CD14-positive monocyte (primary cell): ENCODE results near the gene CARD9. TPM values are rescaled to one million over a fixed set of nuclear protein-coding genes. Genes with fewer than 3 reads are reported as not detected.

ENCODE experiments used
- DNase-seq, 3 donors: peaks; one replicate each; pipeline ENCODE4 v3.0.0-alpha.2; 2011 to 2022
- H2AFZ ChIP-seq: 2 replicates; pipeline ENCODE4 v1.6.0; 2012; ENCODE audit warnings: mild to moderate bottlenecking, low read depth, low read length, inconsistent platforms; ENCODE audit not compliant: insufficient read depth, poor library complexity, severe bottlenecking
- H3K27ac ChIP-seq, 2 donors: 1 replicate in 1 of 2; 2 replicates in 1 of 2; pipeline ENCODE4 v1.5.1; 2012 to 2013; ENCODE audit warnings: low read length in 2 of 2, control low read depth in 1 of 2, inconsistent platforms in 1 of 2, low read depth in 1 of 2, mild to moderate bottlenecking in 1 of 2
- H3K27me3 ChIP-seq, 2 donors: one replicate each; pipeline versions ENCODE4 v1.6.0 to v1.6.1; 2011 to 2013; ENCODE audit warnings: low read length in 2 of 2; ENCODE audit not compliant: control insufficient read depth in 2 of 2, insufficient read depth in 2 of 2
- H3K36me3 ChIP-seq, 2 donors: replicated peaks in 1 of 2; 1 replicate in 1 of 2; 2 replicates in 1 of 2; pipeline versions ENCODE4 v1.5.1 to v1.6.1; 2012 to 2013; ENCODE audit warnings: low read length in 2 of 2, control low read depth in 1 of 2, inconsistent platforms in 1 of 2, mild to moderate bottlenecking in 1 of 2; ENCODE audit not compliant: insufficient read depth in 2 of 2, control insufficient read depth in 1 of 2
- H3K4me1 ChIP-seq, 2 donors: 1 replicate in 1 of 2; 2 replicates in 1 of 2; pipeline versions ENCODE4 v1.5.1 to v1.6.1; 2012 to 2013; ENCODE audit warnings: low read length in 2 of 2, control low read depth in 1 of 2, inconsistent platforms in 1 of 2, mild to moderate bottlenecking in 1 of 2, moderate library complexity in 1 of 2; ENCODE audit not compliant: insufficient read depth in 2 of 2, control insufficient read depth in 1 of 2
- H3K4me2 ChIP-seq: replicated peaks from 2 replicates; pipeline ENCODE3; 2012; ENCODE audit warnings: low read length, moderate library complexity, mild to moderate bottlenecking; ENCODE audit not compliant: poor library complexity, severe bottlenecking; ENCODE audit errors: extremely low read depth
- H3K4me3 ChIP-seq, 3 experiments: fragments of 200-600 bp in 1 of 3; sonication (generic) in 1 of 3; replicated peaks in 1 of 3; 1 replicate in 2 of 3; 2 replicates in 1 of 3; pipeline ENCODE4 v1.5.1; 2011 to 2013; ENCODE audit warnings: low read length in 3 of 3, mild to moderate bottlenecking in 3 of 3, control low read depth in 2 of 3, low read depth in 2 of 3, inconsistent platforms in 1 of 3, moderate library complexity in 1 of 3
- H3K79me2 ChIP-seq: 2 replicates; pipeline ENCODE4 v1.6.0; 2012; ENCODE audit warnings: mild to moderate bottlenecking, control low read depth, inconsistent platforms, low read length, moderate library complexity; ENCODE audit not compliant: insufficient read depth
- H3K9ac ChIP-seq: 2 replicates; pipeline ENCODE4 v1.6.0; 2017; ENCODE audit warnings: low read length, mild to moderate bottlenecking; ENCODE audit not compliant: insufficient read depth, poor library complexity, severe bottlenecking
- H3K9me3 ChIP-seq, 2 donors: replicated peaks in 1 of 2; 1 replicate in 1 of 2; 2 replicates in 1 of 2; pipeline versions ENCODE4 v1.5.1 to v1.6.1; 2012 to 2013; ENCODE audit warnings: low read length in 2 of 2, control low read depth in 1 of 2; ENCODE audit not compliant: control insufficient read depth in 1 of 2, insufficient read depth in 1 of 2
- H4K20me1 ChIP-seq: 2 replicates; pipeline ENCODE4 v1.6.0; 2012; ENCODE audit warnings: mild to moderate bottlenecking, low read length, control low read depth, moderate library complexity; ENCODE audit not compliant: insufficient read depth
- H3K27ac Mint-ChIP-seq, 7 donors: one replicate each; pipeline ENCODE4 v1.8.0; 2020; ENCODE audit warnings: mild to moderate bottlenecking in 7 of 7, mixed read lengths in 7 of 7, moderate library complexity in 6 of 7, inconsistent platforms in 2 of 7
- H3K27me3 Mint-ChIP-seq, 3 donors: one replicate each; pipeline ENCODE4 v1.8.0; 2021 to 2022; ENCODE audit warnings: low read depth in 3 of 3, mild to moderate bottlenecking in 3 of 3, mixed read lengths in 3 of 3, moderate library complexity in 3 of 3, inconsistent platforms in 1 of 3
- H3K36me3 Mint-ChIP-seq, 2 donors: one replicate each; pipeline ENCODE4 v1.8.0; 2020; ENCODE audit warnings: mixed read lengths in 2 of 2, inconsistent platforms in 1 of 2, mild to moderate bottlenecking in 1 of 2
- H3K4me1 Mint-ChIP-seq: one replicate; pipeline ENCODE4 v1.8.0; 2020; ENCODE audit warnings: mild to moderate bottlenecking, mixed read lengths
- H3K4me3 Mint-ChIP-seq, 2 donors: one replicate each; pipeline ENCODE4 v1.8.0; 2020; ENCODE audit warnings: mild to moderate bottlenecking in 2 of 2, mixed read lengths in 2 of 2, moderate library complexity in 1 of 2
- H3K9me3 Mint-ChIP-seq, 7 donors: one replicate each; pipeline ENCODE4 v1.8.0; 2020 to 2022; ENCODE audit warnings: mixed read lengths in 7 of 7, mild to moderate bottlenecking in 6 of 7, moderate library complexity in 6 of 7, inconsistent platforms in 2 of 7
- WGBS: methylation state at CpG from one replicate; pipeline ENCODE4 v1.1.5; 2013; ENCODE audit warnings: missing lambda C conversion rate; ENCODE audit not compliant: insufficient coverage; 5-methylcytosine and 5-hydroxymethylcytosine counted together
- intact Hi-C, 2 donors: fragments of 100-400 bp; cut with micrococcal nuclease; formaldehyde crosslinking; loops; one replicate each; pipeline versions ENCODE4 v1.15.0 to v1.15.1; 2023
- polyA plus RNA-seq, 3 donors: library from polyadenylated mRNA; depleted of rRNA in 1 of 3; unstranded in 2 of 3; stranded (reverse) in 1 of 3; fragments of 300-500 nt in 2 of 3; fragments of >200 nt in 1 of 3; fragmentation: Illumina TruSeq in 2 of 3; gene quantifications; 1 replicate in 2 of 3; 2 replicates in 1 of 3; pipeline ENCODE4 v1.2.3, GENCODE V29; 2012 to 2021
- TF ChIP-seq, protein P1 (sequence below): fragments of 200-600 bp; IDR thresholded peaks from one replicate; pipeline ENCODE4 v1.8.0; 2022; ENCODE audit warnings: antibody characterized with exemption, mild to moderate bottlenecking

CARD9 gene
- polyA plus RNA-seq, 3 donors, result 34.3 to 108 (median 41.4) TPM

DNA sequence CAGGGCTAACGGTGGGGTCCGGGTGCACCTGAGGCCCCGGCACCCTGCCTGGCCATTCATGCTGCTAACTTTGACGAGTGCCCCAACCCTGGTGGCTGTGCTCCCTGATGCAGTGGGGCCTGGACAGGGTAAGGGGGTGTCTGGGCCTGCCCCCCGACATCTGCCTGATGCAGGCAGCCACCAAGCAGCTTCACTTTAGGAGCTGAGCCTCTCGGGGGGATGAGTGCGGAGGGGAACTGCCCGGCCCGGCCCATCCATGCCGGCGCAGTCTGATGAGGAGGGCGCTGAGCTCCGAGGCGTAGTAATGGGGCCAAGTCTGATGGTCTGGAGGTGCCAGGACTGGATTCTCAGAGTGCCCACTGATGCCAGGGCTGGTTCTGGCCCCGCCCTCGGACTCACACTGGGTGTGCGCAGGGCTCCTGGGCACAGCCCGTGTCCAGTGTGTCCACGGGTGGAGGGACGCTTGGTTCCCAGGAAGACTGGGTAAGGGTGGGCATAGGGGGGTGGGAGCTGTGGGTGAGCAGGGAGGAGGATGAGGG lies 26.5 kb downstream of the CARD9 start:
- peaks cover 0 to 4% (median 1%) of the 10 kb centered on the region in 3 donors for H3K27me3 Mint-ChIP-seq
- 93% methylated on average over 20 of the region's 20 CpGs for WGBS
- Histone ChIP-seq H4K20me1 (no peaks in the 10 kb centered on the region), H3K9ac (no peak overlapping the region), H3K36me3 (no peaks in the 10 kb centered on the region), H3K9me3 (no peaks in the 10 kb centered on the region), H3K4me3 (no peak overlapping the region), H3K27ac (no peak overlapping the region), H2AFZ (no peak overlapping the region), H3K27me3 (no peaks in the 10 kb centered on the region), H3K4me1 (peaks cover 10 to 12% of the 10 kb centered on the region in 2 donors), H3K4me2 (no peak overlapping the region), H3K79me2 (no peaks in the 10 kb centered on the region)
- no peaks in the 10 kb centered on the region for H3K9me3 Mint-ChIP-seq
- TF ChIP-seq, protein P1, sequence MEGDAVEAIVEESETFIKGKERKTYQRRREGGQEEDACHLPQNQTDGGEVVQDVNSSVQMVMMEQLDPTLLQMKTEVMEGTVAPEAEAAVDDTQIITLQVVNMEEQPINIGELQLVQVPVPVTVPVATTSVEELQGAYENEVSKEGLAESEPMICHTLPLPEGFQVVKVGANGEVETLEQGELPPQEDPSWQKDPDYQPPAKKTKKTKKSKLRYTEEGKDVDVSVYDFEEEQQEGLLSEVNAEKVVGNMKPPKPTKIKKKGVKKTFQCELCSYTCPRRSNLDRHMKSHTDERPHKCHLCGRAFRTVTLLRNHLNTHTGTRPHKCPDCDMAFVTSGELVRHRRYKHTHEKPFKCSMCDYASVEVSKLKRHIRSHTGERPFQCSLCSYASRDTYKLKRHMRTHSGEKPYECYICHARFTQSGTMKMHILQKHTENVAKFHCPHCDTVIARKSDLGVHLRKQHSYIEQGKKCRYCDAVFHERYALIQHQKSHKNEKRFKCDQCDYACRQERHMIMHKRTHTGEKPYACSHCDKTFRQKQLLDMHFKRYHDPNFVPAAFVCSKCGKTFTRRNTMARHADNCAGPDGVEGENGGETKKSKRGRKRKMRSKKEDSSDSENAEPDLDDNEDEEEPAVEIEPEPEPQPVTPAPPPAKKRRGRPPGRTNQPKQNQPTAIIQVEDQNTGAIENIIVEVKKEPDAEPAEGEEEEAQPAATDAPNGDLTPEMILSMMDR, result no peak
- no peak overlapping the region for H3K4me3 Mint-ChIP-seq
- no peak for DNase-seq
- intact Hi-C loops, result no loop called here
- no peaks in the 10 kb centered on the region for H3K4me1 Mint-ChIP-seq
- no peaks in the 10 kb centered on the region for H3K36me3 Mint-ChIP-seq
- no peak overlapping the region for H3K27ac Mint-ChIP-seq

DNA sequence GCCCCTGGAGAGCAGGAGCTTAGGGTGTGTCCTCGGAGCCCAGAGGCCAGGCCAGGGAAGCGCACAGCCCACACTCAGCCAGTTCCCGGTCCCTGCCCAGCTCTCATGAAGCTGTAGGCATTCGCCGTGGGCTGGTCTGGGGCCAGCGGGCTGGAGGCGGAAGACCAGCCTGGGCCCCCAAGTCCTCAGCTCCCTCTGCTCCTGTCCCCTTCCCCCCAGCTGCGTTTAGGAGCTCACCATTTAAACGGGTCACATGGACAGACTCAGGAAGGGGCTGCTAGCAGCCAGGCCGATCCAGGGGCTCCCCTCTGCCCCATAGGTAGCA lies 27.4 kb downstream of the CARD9 start:
- Histone ChIP-seq H3K4me1 (peaks cover 10 to 12% of the 10 kb centered on the region in 2 donors), H3K36me3 (no peaks in the 10 kb centered on the region), H3K9me3 (no peaks in the 10 kb centered on the region), H3K9ac (no peak overlapping the region), H3K27me3 (no peaks in the 10 kb centered on the region), H3K4me2 (no peak overlapping the region), H2AFZ (no peak overlapping the region), H3K79me2 (no peaks in the 10 kb centered on the region), H3K27ac (no peak overlapping the region), H3K4me3 (no peak overlapping the region), H4K20me1 (no peaks in the 10 kb centered on the region)
- WGBS, result 89% methylated on average over 10 of the region's 10 CpGs
- peaks cover 2% of the 10 kb centered on the region for H3K4me1 Mint-ChIP-seq
- peaks cover 0 to 4% (median 1%) of the 10 kb centered on the region in 3 donors for H3K27me3 Mint-ChIP-seq
- TF ChIP-seq, protein P1, result no peak
- no peaks in the 10 kb centered on the region for H3K9me3 Mint-ChIP-seq
- intact Hi-C loops, result no loop called here
- no peak overlapping the region for H3K4me3 Mint-ChIP-seq
- no peaks in the 10 kb centered on the region for H3K36me3 Mint-ChIP-seq
- DNase-seq, result no peak
- H3K27ac Mint-ChIP-seq, result no peak overlapping the region
